ENCODE measurements around the gene RIPK1.

DNA sequence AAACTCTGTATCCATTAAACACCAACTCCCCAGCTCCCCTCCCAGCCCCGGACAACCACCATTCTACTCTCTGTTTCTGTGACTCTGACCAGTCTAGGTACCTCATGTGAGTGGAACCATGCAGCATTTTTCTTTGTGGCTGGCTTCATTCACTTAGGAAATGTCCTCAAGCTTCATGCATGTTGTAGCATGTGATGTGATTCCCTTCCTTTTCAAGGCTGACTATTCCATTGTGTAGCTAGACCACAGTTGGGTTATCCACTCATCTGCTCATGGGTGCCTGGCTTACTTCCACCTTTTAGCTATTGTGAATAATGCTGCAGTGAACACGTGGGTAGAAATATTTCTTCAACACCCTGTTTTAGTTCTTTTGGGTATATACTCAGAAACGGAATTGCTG lies 41.5 kb downstream of the RIPK1 start:
- TF ChIP-seq CTCF (IDR thresholded peaks at IDR 0.05) (no peak), POLR2A (IDR thresholded peaks at IDR 0.05) (no peak)
